H9 (cell line): ENCODE results near the gene ARRDC1. TPM values are rescaled to one million over a fixed set of nuclear protein-coding genes. Genes with fewer than 3 reads are reported as not detected.

Experiments
- DNase-seq: peaks from one replicate; pipeline ENCODE4 v3.0.0-alpha.2; 2017
- H2AFZ ChIP-seq: one replicate; pipeline ENCODE4 v1.6.1; 2013; ENCODE audit warnings: mild to moderate bottlenecking, low read length, control low read depth, moderate library complexity
- H2AK5ac ChIP-seq: 2 replicates; pipeline ENCODE4 v1.6.1; 2013; ENCODE audit warnings: low read length, control low read depth, mixed read lengths; ENCODE audit not compliant: insufficient read length
- H2BK120ac ChIP-seq: one replicate; pipeline ENCODE4 v1.6.1; 2013; ENCODE audit warnings: low read depth, mild to moderate bottlenecking, low read length, control low read depth, inconsistent platforms; ENCODE audit not compliant: poor library complexity, severe bottlenecking
- H2BK12ac ChIP-seq: 2 replicates; pipeline ENCODE4 v1.6.1; 2013; ENCODE audit warnings: low read length, control low read depth, mixed read lengths, low read depth; ENCODE audit not compliant: insufficient read length
- H2BK15ac ChIP-seq: 2 replicates; pipeline ENCODE4 v1.6.1; 2013; ENCODE audit warnings: low read depth, low read length, control low read depth
- H2BK20ac ChIP-seq: one replicate; pipeline ENCODE4 v1.6.1; 2013; ENCODE audit warnings: low read depth, mild to moderate bottlenecking, low read length, control low read depth, inconsistent platforms; ENCODE audit not compliant: poor library complexity, severe bottlenecking
- H2BK5ac ChIP-seq: 2 replicates; pipeline ENCODE4 v1.6.1; 2013; ENCODE audit warnings: low read length, control low read depth, mixed read lengths; ENCODE audit not compliant: insufficient read length
- H3K14ac ChIP-seq: 2 replicates; pipeline ENCODE4 v1.6.1; 2013; ENCODE audit warnings: low read length, control low read depth; ENCODE audit not compliant: insufficient read depth
- H3K18ac ChIP-seq: 2 replicates; pipeline ENCODE4 v1.6.1; 2013; ENCODE audit warnings: low read depth, mild to moderate bottlenecking, mixed read lengths, low read length, control low read depth; ENCODE audit not compliant: insufficient read length
- H3K23ac ChIP-seq: 2 replicates; pipeline ENCODE4 v1.6.1; 2013; ENCODE audit warnings: low read length, control low read depth, mixed read lengths, low read depth; ENCODE audit not compliant: insufficient read length
- H3K23me2 ChIP-seq: 2 replicates; pipeline ENCODE4 v1.6.1; 2013; ENCODE audit warnings: low read depth, mild to moderate bottlenecking, mixed read lengths, low read length, control low read depth; ENCODE audit not compliant: insufficient read length, poor library complexity, severe bottlenecking
- H3K27ac ChIP-seq: 2 replicates; pipeline ENCODE4 v1.5.1; 2013; ENCODE audit warnings: low read length, control low read depth, mixed read lengths, low read depth; ENCODE audit not compliant: insufficient read length
- H3K27me3 ChIP-seq: 2 replicates; pipeline ENCODE4 v1.6.1; 2013; ENCODE audit warnings: low read length, control low read depth, inconsistent platforms; ENCODE audit not compliant: insufficient read depth
- H3K4ac ChIP-seq: 2 replicates; pipeline ENCODE4 v1.6.1; 2013; ENCODE audit warnings: low read depth, mild to moderate bottlenecking, control low read depth, inconsistent platforms, low read length, moderate library complexity
- H3K4me1 ChIP-seq: 2 replicates; pipeline ENCODE4 v1.6.1; 2013; ENCODE audit warnings: low read length, control low read depth, inconsistent platforms; ENCODE audit not compliant: insufficient read depth
- H3K4me2 ChIP-seq: 2 replicates; pipeline ENCODE4 v1.6.1; 2013; ENCODE audit warnings: low read length, control low read depth, mixed read lengths; ENCODE audit not compliant: insufficient read length, insufficient read depth
- H3K56ac ChIP-seq: 2 replicates; pipeline ENCODE4 v1.6.1; 2013; ENCODE audit warnings: low read depth, mild to moderate bottlenecking, mixed read lengths, low read length, control low read depth; ENCODE audit not compliant: insufficient read length
- H3K79me1 ChIP-seq: 2 replicates; pipeline ENCODE4 v1.6.1; 2013; ENCODE audit warnings: low read depth, mild to moderate bottlenecking, moderate library complexity, low read length, control low read depth, inconsistent platforms; ENCODE audit not compliant: insufficient read depth, poor library complexity, severe bottlenecking
- H3K79me2 ChIP-seq: 2 replicates; pipeline ENCODE4 v1.6.1; 2013; ENCODE audit warnings: low read length, control low read depth, inconsistent platforms; ENCODE audit not compliant: insufficient read depth
- H3K9ac ChIP-seq: 2 replicates; pipeline ENCODE4 v1.6.1; 2013; ENCODE audit warnings: low read length, control low read depth, mixed read lengths; ENCODE audit not compliant: insufficient read length; ENCODE audit errors: extremely low read depth
- H3K9me3 ChIP-seq: one replicate; pipeline ENCODE4 v1.6.1; 2013; ENCODE audit warnings: low read depth, low read length, inconsistent platforms; ENCODE audit not compliant: control insufficient read depth
- H3T11ph ChIP-seq: one replicate; pipeline ENCODE4 v1.6.1; 2013; ENCODE audit warnings: mild to moderate bottlenecking, low read length, control low read depth, inconsistent platforms
- H4K20me1 ChIP-seq: one replicate; pipeline ENCODE4 v1.6.1; 2013; ENCODE audit not compliant: control insufficient read depth, insufficient read length, insufficient read depth
- H4K5ac ChIP-seq: 2 replicates; pipeline ENCODE4 v1.6.1; 2013; ENCODE audit warnings: low read depth, mild to moderate bottlenecking, mixed read lengths, low read length, control low read depth; ENCODE audit not compliant: insufficient read length
- H4K8ac ChIP-seq: replicated peaks from 2 replicates; pipeline ENCODE4 v1.6.1; 2013; ENCODE audit warnings: low read length, control low read depth, mixed read lengths, low read depth; ENCODE audit not compliant: insufficient read length
- H4K91ac ChIP-seq: 2 replicates; pipeline ENCODE4 v1.6.1; 2013; ENCODE audit warnings: low read depth, mild to moderate bottlenecking, moderate library complexity, mixed read lengths, low read length, control low read depth; ENCODE audit not compliant: insufficient read length
- H3K27ac Mint-ChIP-seq, 3 experiments: 2 replicates in 2 of 3; 3 replicates in 1 of 3; pipeline ENCODE4 v1.8.0; 2020 to 2021; ENCODE audit warnings: mixed read lengths in 3 of 3, mild to moderate bottlenecking in 1 of 3, moderate library complexity in 1 of 3
- H3K27me3 Mint-ChIP-seq: 2 replicates; pipeline ENCODE4 v1.8.0; 2021; ENCODE audit warnings: low read depth, mild to moderate bottlenecking, moderate library complexity, mixed read lengths
- H3K36me3 Mint-ChIP-seq, 3 experiments: 2 replicates in 2 of 3; 3 replicates in 1 of 3; pipeline ENCODE4 v1.8.0; 2020 to 2021; ENCODE audit warnings: low read depth in 3 of 3, mixed read lengths in 3 of 3; ENCODE audit not compliant: insufficient read depth in 1 of 3
- H3K4me1 Mint-ChIP-seq, 2 experiments: 2 replicates each; pipeline ENCODE4 v1.8.0; 2020; ENCODE audit warnings: mixed read lengths in 2 of 2
- H3K4me3 Mint-ChIP-seq, 2 experiments: 2 replicates in 1 of 2; 3 replicates in 1 of 2; pipeline ENCODE4 v1.8.0; 2020 to 2021; ENCODE audit warnings: mild to moderate bottlenecking in 2 of 2, mixed read lengths in 2 of 2, moderate library complexity in 1 of 2
- H3K9me3 Mint-ChIP-seq, 2 experiments: 2 replicates in 1 of 2; 3 replicates in 1 of 2; pipeline ENCODE4 v1.8.0; 2020; ENCODE audit warnings: mild to moderate bottlenecking in 2 of 2, mixed read lengths in 2 of 2, moderate library complexity in 1 of 2
- WGBS: extraction: QIAGEN DNeasy Blood & Tissue Kit; methylation state at CpG from one replicate; pipeline ENCODE4 v1.1.7; 2013; ENCODE audit warnings: missing lambda C conversion rate, low lambda C conversion rate, mixed read lengths; ENCODE audit not compliant: insufficient read length; ENCODE audit errors: extremely low coverage; 5-methylcytosine and 5-hydroxymethylcytosine counted together
- total RNA-seq: library from RNA; stranded (reverse); gene quantifications from 2 replicates; pipeline ENCODE4 v1.2.1, GENCODE V29; 2021
- TF ChIP-seq, protein P1 (sequence below): fragments of 200-600 bp; sonication (generic); conservative IDR thresholded peaks from 3 replicates; pipeline ENCODE4 v1.8.0; 2021; ENCODE audit warnings: antibody characterized with exemption, mild to moderate bottlenecking

The ARRDC1 gene
- total RNA-seq, 1 experiment from 2014 or later = 34.4 TPM

- Mint-ChIP-seq H3K36me3 (peaks cover 39 to 60% (median 49%) of the 10 kb centered on the region in 3 experiments), H3K27ac (no peak overlapping the region), H3K4me3 (peak overlapping the region; percentile 34 to 57; a peak in 2 of 5 replicates)
These were observed 29.6 kb upstream of the ARRDC1 start for GRCh38 chr9:137575716-137576411.

More at GRCh38 chr9:137575716-137576411, 29.6 kb upstream of the ARRDC1 start:
- Histone ChIP-seq H4K91ac (no peak overlapping the region), H3K9me3 (no peaks in the 10 kb centered on the region), H3K4me2 (no peak overlapping the region), H3K4ac (no peak overlapping the region), H2BK12ac (no peak overlapping the region), H4K8ac (no peak overlapping the region), H3K14ac (no peak overlapping the region), H4K20me1 (no peaks in the 10 kb centered on the region), H2BK20ac (no peak overlapping the region), H3K18ac (no peak overlapping the region), H2BK5ac (no peak overlapping the region), H3K23me2 (peaks cover 12% of the 10 kb centered on the region), H3K9ac (no peak overlapping the region), H2BK15ac (no peak overlapping the region), H4K5ac (no peak overlapping the region), H3T11ph (no peak overlapping the region), H2AK5ac (no peak overlapping the region), H2BK120ac (no peak overlapping the region), H3K23ac (no peak overlapping the region), H3K27ac (no peak overlapping the region), H3K27me3 (no peaks in the 10 kb centered on the region), H3K56ac (no peak overlapping the region), H3K79me2 (peaks cover 10% of the 10 kb centered on the region; the same call in 1 of the 2 replicates), H3K79me1 (peaks cover 17% of the 10 kb centered on the region), H2AFZ (no peak overlapping the region), H3K4me1 (peaks cover 4% of the 10 kb centered on the region; the same call in 1 of the 2 replicates)
- TF ChIP-seq, protein P1, sequence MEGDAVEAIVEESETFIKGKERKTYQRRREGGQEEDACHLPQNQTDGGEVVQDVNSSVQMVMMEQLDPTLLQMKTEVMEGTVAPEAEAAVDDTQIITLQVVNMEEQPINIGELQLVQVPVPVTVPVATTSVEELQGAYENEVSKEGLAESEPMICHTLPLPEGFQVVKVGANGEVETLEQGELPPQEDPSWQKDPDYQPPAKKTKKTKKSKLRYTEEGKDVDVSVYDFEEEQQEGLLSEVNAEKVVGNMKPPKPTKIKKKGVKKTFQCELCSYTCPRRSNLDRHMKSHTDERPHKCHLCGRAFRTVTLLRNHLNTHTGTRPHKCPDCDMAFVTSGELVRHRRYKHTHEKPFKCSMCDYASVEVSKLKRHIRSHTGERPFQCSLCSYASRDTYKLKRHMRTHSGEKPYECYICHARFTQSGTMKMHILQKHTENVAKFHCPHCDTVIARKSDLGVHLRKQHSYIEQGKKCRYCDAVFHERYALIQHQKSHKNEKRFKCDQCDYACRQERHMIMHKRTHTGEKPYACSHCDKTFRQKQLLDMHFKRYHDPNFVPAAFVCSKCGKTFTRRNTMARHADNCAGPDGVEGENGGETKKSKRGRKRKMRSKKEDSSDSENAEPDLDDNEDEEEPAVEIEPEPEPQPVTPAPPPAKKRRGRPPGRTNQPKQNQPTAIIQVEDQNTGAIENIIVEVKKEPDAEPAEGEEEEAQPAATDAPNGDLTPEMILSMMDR = no peak
- WGBS = no CpG with 5 or more reads among the region's 12 CpGs
- Mint-ChIP-seq H3K9me3 (no peaks in the 10 kb centered on the region), H3K27me3 (no peaks in the 10 kb centered on the region), H3K4me1 (peaks cover 22 to 28% of the 10 kb centered on the region in 2 experiments)
- DNase-seq = no peak
